GM06990 (cell line): ENCODE results near the gene GPRIN2.

Source experiments
- DNase-seq: peaks from one replicate; pipeline ENCODE4 v3.0.0-alpha.2; 2011; ENCODE audit not compliant: insufficient read length; ENCODE audit errors: extremely low read depth
- H3K27me3 ChIP-seq: replicated peaks from 2 replicates; pipeline ENCODE4 v1.6.0; 2011; ENCODE audit warnings: low read length; ENCODE audit not compliant: control insufficient read depth, insufficient read depth
- H3K36me3 ChIP-seq: 2 replicates; pipeline ENCODE4 v1.5.1; 2011; ENCODE audit warnings: low read length; ENCODE audit not compliant: control insufficient read depth, insufficient read depth
- H3K4me3 ChIP-seq: replicated peaks from 2 replicates; pipeline ENCODE4 v1.5.1; 2011; ENCODE audit warnings: low read depth, mild to moderate bottlenecking, control low read depth, low read length
- TF ChIP-seq, protein P1 (sequence below): IDR thresholded peaks from 2 replicates; pipeline ENCODE4 v1.5.1; 2011; ENCODE audit warnings: low read length, control low read depth, mild to moderate bottlenecking, inconsistent platforms; ENCODE audit not compliant: insufficient read depth, poor library complexity, severe bottlenecking

GPRIN2 gene

DNA sequence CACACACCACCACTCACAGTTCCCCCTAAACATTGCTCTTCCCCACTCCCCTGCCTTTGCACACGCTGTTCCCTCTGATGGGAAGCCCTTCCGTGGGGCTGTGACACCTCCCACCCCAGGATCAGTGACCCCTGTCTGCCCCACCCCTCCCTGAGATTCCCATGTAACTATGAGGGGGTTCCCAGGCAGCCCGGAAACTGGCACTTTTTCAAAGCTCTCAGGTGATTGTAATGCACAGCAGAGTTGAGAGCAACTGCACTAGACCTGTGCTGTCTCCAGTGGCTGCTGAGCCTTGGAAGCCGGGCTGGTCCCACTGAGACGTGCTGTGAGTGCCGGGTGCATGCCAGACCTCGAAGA is 29.8 kb downstream of the GPRIN2 start:
- no peak for DNase-seq
- Histone ChIP-seq H3K4me3 (no peak overlapping the region), H3K27me3 (0 out of 2 replicates have a peak, but pooled peaks cover 3% of the 10 kb centered on the region), H3K36me3 (no peaks in the 10 kb centered on the region)
- TF ChIP-seq, protein P1, sequence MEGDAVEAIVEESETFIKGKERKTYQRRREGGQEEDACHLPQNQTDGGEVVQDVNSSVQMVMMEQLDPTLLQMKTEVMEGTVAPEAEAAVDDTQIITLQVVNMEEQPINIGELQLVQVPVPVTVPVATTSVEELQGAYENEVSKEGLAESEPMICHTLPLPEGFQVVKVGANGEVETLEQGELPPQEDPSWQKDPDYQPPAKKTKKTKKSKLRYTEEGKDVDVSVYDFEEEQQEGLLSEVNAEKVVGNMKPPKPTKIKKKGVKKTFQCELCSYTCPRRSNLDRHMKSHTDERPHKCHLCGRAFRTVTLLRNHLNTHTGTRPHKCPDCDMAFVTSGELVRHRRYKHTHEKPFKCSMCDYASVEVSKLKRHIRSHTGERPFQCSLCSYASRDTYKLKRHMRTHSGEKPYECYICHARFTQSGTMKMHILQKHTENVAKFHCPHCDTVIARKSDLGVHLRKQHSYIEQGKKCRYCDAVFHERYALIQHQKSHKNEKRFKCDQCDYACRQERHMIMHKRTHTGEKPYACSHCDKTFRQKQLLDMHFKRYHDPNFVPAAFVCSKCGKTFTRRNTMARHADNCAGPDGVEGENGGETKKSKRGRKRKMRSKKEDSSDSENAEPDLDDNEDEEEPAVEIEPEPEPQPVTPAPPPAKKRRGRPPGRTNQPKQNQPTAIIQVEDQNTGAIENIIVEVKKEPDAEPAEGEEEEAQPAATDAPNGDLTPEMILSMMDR: no peak

GRCh38 chr10:46525824-46526681 is 30.4 kb downstream of the GPRIN2 start:
- Histone ChIP-seq H3K36me3 (no peaks in the 10 kb centered on the region), H3K27me3 (0 out of 2 replicates have a peak, but pooled peaks cover 3% of the 10 kb centered on the region), H3K4me3 (no peak overlapping the region)
- DNase-seq: no peak
- TF ChIP-seq, protein P1: no peak

GRCh38 chr10:46525177-46525823 is 31.2 kb downstream of the GPRIN2 start:
- peaks cover 3% of the 10 kb centered on the region; the same call in 1 of the 2 replicates for H3K27me3 ChIP-seq
- TF ChIP-seq, protein P1: no peak
- no peak for DNase-seq
- no peak overlapping the region for H3K4me3 ChIP-seq
- H3K36me3 ChIP-seq: no peaks in the 10 kb centered on the region

DNA sequence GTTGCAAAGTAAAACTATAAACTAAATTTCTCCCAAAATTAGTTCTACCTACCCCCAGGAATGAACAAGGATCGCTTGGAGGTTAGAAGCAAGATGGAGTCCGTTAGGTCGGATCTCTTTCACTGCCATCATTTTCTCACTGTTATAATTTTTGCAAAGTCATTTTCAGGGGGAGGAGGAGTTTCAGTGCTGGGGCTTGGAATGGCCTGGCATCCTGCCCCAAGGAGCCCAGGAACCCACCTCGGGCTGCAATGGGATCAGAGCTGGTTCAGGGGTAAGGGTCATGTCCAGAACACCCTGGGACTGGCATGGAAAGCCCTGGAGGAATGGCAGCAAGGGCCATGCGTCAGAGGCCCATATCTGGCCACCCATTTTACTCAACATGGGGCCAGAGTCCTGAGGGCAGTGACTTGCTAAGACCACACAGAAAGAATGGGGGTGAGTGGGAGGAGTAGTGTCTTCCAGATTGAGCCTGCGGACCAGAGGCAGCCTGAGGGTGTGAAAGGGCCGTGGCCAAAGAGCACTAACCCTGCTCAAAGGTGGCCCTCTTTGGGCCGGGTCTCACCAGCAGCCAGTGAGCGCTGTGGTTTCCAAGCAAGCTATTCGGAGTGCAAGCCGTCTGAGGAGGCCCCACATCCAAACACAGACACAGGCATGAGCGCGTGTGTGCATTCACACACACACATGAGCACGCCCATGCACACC is 31.8 kb downstream of the GPRIN2 start:
- H3K4me3 ChIP-seq: no peak overlapping the region

GRCh38 chr10:46523962-46524471 is 32.4 kb downstream of the GPRIN2 start:
- Histone ChIP-seq H3K36me3 (no peaks in the 10 kb centered on the region), H3K27me3 (peaks cover 3% of the 10 kb centered on the region; the same call in 1 of the 2 replicates), H3K4me3 (no peak overlapping the region)
- no peak for DNase-seq
- TF ChIP-seq, protein P1: no peak

More for the DNA sequence above, 31.8 kb downstream of the GPRIN2 start:
- TF ChIP-seq, protein P1: no peak
- DNase-seq: no peak
- Histone ChIP-seq H3K27me3 (peaks cover 3% of the 10 kb centered on the region; the same call in 1 of the 2 replicates), H3K36me3 (no peaks in the 10 kb centered on the region)
